ENCODE results near the gene IL36B. TPM values are rescaled to one million over a fixed set of nuclear protein-coding genes. Genes with fewer than 3 reads are reported as not detected.
A peak's percentile ranks its signal among the peaks of the same experiment; 100 is the strongest.
"Not testable (repeated sequence)": the region's sequence is repeated elsewhere in the genome, so short reads cannot be mapped to it uniquely, and the experiment has no call there.

Gene IL36B
- total RNA-seq = not detected

GRCh38 chr2:113052396-113052917 lies at the start of gene IL36B:
IL36B (minus strand) TSS chr2:113052867.
- Mint-ChIP-seq H3K27me3 (ENCODE audit: low read depth) (no peaks in the 10 kb centered on the region), H3K4me1 (ENCODE audit: low read depth) (peaks cover 6% of the 10 kb centered on the region), H3K36me3 (ENCODE audit: insufficient read depth in 2 of 2) (peaks cover 11 to 29% of the 10 kb centered on the region in 2 donors), H3K9me3 (peaks cover 16 to 26% of the 10 kb centered on the region in 2 donors), H3K27ac (no peak within 1 kb of the TSS), H3K4me3 (no peak within 1 kb of the TSS)
- no peak for ATAC-seq (replicated peaks in 1 of 2)
- no peak for DNase-seq

- Mint-ChIP-seq H3K4me1 (ENCODE audit: low read depth) (peaks cover 54% of the 10 kb centered on the region), H3K9me3 (peaks cover 17 to 18% of the 10 kb centered on the region in 2 donors), H3K4me3 (no peak overlapping the region), H3K27ac (no peak overlapping the region), H3K36me3 (ENCODE audit: insufficient read depth in 2 of 2) (peaks cover 26 to 30% of the 10 kb centered on the region in 2 donors), H3K27me3 (ENCODE audit: low read depth) (no peaks in the 10 kb centered on the region)
- no peak for ATAC-seq (replicated peaks in 1 of 2)
- no peak for DNase-seq
Measured at GRCh38 chr2:113102133-113102532, 49.5 kb upstream of the IL36B start.

GRCh38 chr2:113098532-113098931 lies 45.9 kb upstream of the IL36B start:
- Mint-ChIP-seq H3K27me3 (ENCODE audit: low read depth) (no peaks in the 10 kb centered on the region), H3K4me3 (peak overlapping the region; percentile 67 to 96), H3K36me3 (ENCODE audit: insufficient read depth in 2 of 2) (peaks cover 29 to 32% of the 10 kb centered on the region in 2 donors), H3K27ac (peak overlapping the region; percentile 99), H3K9me3 (peaks cover 17 to 26% of the 10 kb centered on the region in 2 donors), H3K4me1 (ENCODE audit: low read depth) (peaks cover 42% of the 10 kb centered on the region)
- peak in 1 of 2 donors; percentile 7 for ATAC-seq (replicated peaks in 1 of 2)
- no peak for DNase-seq

- peak overlapping the region; percentile 99 for H3K27ac Mint-ChIP-seq
Measured at GRCh38 chr2:113098041-113098440, 45.4 kb upstream of the IL36B start.

GRCh38 chr2:113096842-113097618 lies 44.4 kb upstream of the IL36B start:
- Mint-ChIP-seq H3K4me3 (peak overlapping the region; percentile 67 to 96), H3K27ac (peak overlapping the region; percentile 99), H3K4me1 (ENCODE audit: low read depth) (peaks cover 26% of the 10 kb centered on the region), H3K9me3 (peaks cover 9 to 15% of the 10 kb centered on the region in 2 donors), H3K36me3 (ENCODE audit: insufficient read depth in 2 of 2) (peaks cover 19 to 21% of the 10 kb centered on the region in 2 donors)
- DNase-seq; H3K27me3 Mint-ChIP-seq (ENCODE audit: low read depth): not testable (repeated sequence)
- ATAC-seq (replicated peaks in 1 of 2) = peak; percentile 47 to 58

More at GRCh38 chr2:113098041-113098440, 45.4 kb upstream of the IL36B start:
- H3K36me3 Mint-ChIP-seq (ENCODE audit: insufficient read depth in 2 of 2) = peaks cover 27% of the 10 kb centered on the region in 2 donors
- H3K4me3 Mint-ChIP-seq = peak overlapping the region; percentile 67 to 96
- peaks cover 14 to 22% of the 10 kb centered on the region in 2 donors for H3K9me3 Mint-ChIP-seq
- H3K4me1 Mint-ChIP-seq (ENCODE audit: low read depth) = peaks cover 37% of the 10 kb centered on the region
- H3K27me3 Mint-ChIP-seq (ENCODE audit: low read depth) = no peaks in the 10 kb centered on the region
- DNase-seq = peak in 1 of 2 donors; percentile 6
- ATAC-seq (replicated peaks in 1 of 2) = peak; percentile 85 to 91

- Mint-ChIP-seq H3K36me3 (ENCODE audit: insufficient read depth in 2 of 2) (peaks cover 19 to 21% of the 10 kb centered on the region in 2 donors), H3K4me3 (peak overlapping the region in 1 of 2 donors; percentile 96), H3K9me3 (peaks cover 9 to 15% of the 10 kb centered on the region in 2 donors), H3K27ac (peak overlapping the region; percentile 67), H3K4me1 (ENCODE audit: low read depth) (peaks cover 23% of the 10 kb centered on the region)
- not testable (repeated sequence) for H3K27me3 Mint-ChIP-seq (ENCODE audit: low read depth); DNase-seq; ATAC-seq (replicated peaks in 1 of 2)
Measured at GRCh38 chr2:113096306-113096705, 43.6 kb upstream of the IL36B start.

GRCh38 chr2:113093613-113093977 lies 40.9 kb upstream of the IL36B start:
- DNase-seq (no peak), ATAC-seq (replicated peaks in 1 of 2) (no peak)
- H3K27ac Mint-ChIP-seq = no peak overlapping the region
- peaks cover 19 to 21% of the 10 kb centered on the region in 2 donors for H3K36me3 Mint-ChIP-seq (ENCODE audit: insufficient read depth in 2 of 2)
- peaks cover 23% of the 10 kb centered on the region for H3K4me1 Mint-ChIP-seq (ENCODE audit: low read depth)
- H3K9me3 Mint-ChIP-seq = peaks cover 9 to 15% of the 10 kb centered on the region in 2 donors
- no peaks in the 10 kb centered on the region for H3K27me3 Mint-ChIP-seq (ENCODE audit: low read depth)
- no peak overlapping the region for H3K4me3 Mint-ChIP-seq

GRCh38 chr2:113092864-113093612 lies 40.4 kb upstream of the IL36B start:
- Mint-ChIP-seq H3K36me3 (ENCODE audit: insufficient read depth in 2 of 2) (peaks cover 16 to 19% of the 10 kb centered on the region in 2 donors), H3K9me3 (peaks cover 9 to 14% of the 10 kb centered on the region in 2 donors), H3K27me3 (ENCODE audit: low read depth) (no peaks in the 10 kb centered on the region), H3K4me1 (ENCODE audit: low read depth) (peaks cover 17% of the 10 kb centered on the region), H3K27ac (no peak overlapping the region), H3K4me3 (no peak overlapping the region)
- ATAC-seq (replicated peaks in 1 of 2) (no peak), DNase-seq (no peak)

GRCh38 chr2:113091231-113091896 lies 38.7 kb upstream of the IL36B start:
- DNase-seq (no peak), ATAC-seq (replicated peaks in 1 of 2) (no peak)
- H3K27me3 Mint-ChIP-seq (ENCODE audit: low read depth) = no peaks in the 10 kb centered on the region
- H3K4me3 Mint-ChIP-seq = no peak overlapping the region
- peaks cover 5 to 6% of the 10 kb centered on the region in 2 donors for H3K36me3 Mint-ChIP-seq (ENCODE audit: insufficient read depth in 2 of 2)
- H3K27ac Mint-ChIP-seq = no peak overlapping the region
- peaks cover under 1% of the 10 kb centered on the region for H3K4me1 Mint-ChIP-seq (ENCODE audit: low read depth)
- H3K9me3 Mint-ChIP-seq = peaks cover 3 to 6% of the 10 kb centered on the region in 2 donors

GRCh38 chr2:113089916-113090315 lies 37.2 kb upstream of the IL36B start:
- peak; percentile 36 to 84 for ATAC-seq (replicated peaks in 1 of 2)
- Mint-ChIP-seq H3K4me1 (ENCODE audit: low read depth) (no peaks in the 10 kb centered on the region), H3K9me3 (no peaks in the 10 kb centered on the region), H3K27ac (no peak overlapping the region), H3K4me3 (no peak overlapping the region), H3K36me3 (ENCODE audit: insufficient read depth in 2 of 2) (no peaks in the 10 kb centered on the region), H3K27me3 (ENCODE audit: low read depth) (no peaks in the 10 kb centered on the region)
- DNase-seq = peak in 1 of 2 donors; percentile 21

- Mint-ChIP-seq H3K4me3 (no peak overlapping the region), H3K4me1 (ENCODE audit: low read depth) (peaks cover under 1% of the 10 kb centered on the region), H3K27ac (no peak overlapping the region), H3K9me3 (no peaks in the 10 kb centered on the region), H3K27me3 (ENCODE audit: low read depth) (no peaks in the 10 kb centered on the region), H3K36me3 (ENCODE audit: insufficient read depth in 2 of 2) (no peaks in the 10 kb centered on the region)
- ATAC-seq (replicated peaks in 1 of 2) (no peak), DNase-seq (no peak)
Measured at GRCh38 chr2:113088213-113088992, 35.7 kb upstream of the IL36B start.

GRCh38 chr2:113085542-113085941 lies 32.9 kb upstream of the IL36B start:
- Mint-ChIP-seq H3K27ac (no peak overlapping the region), H3K9me3 (no peaks in the 10 kb centered on the region), H3K36me3 (ENCODE audit: insufficient read depth in 2 of 2) (no peaks in the 10 kb centered on the region), H3K27me3 (ENCODE audit: low read depth) (no peaks in the 10 kb centered on the region), H3K4me3 (no peak overlapping the region), H3K4me1 (ENCODE audit: low read depth) (peaks cover 5% of the 10 kb centered on the region)
- ATAC-seq (replicated peaks in 1 of 2) (no peak), DNase-seq (no peak)
